Heart left ventricle (tissue), 13 donors: Measurements from ENCODE around the gene CFP.

Experiments used
- POLR2A ChIP-seq, 2 donors: fragments of 450-650 bp; IDR thresholded peaks; one replicate each; pipeline ENCODE4 v1.6.1; 2017; ENCODE audit warnings: antibody characterized with exemption in 2 of 2, mild to moderate bottlenecking in 2 of 2, moderate library complexity in 2 of 2
- TF ChIP-seq, protein P1 (sequence below), 12 donors: fragments of 200-600 bp; sonication (generic) in 4 of 12; IDR thresholded peaks; one replicate each; pipeline versions ENCODE4 v1.5.0 to v1.8.0; 2018 to 2022; ENCODE audit warnings: antibody characterized with exemption in 12 of 12, mild to moderate bottlenecking in 5 of 12
- donor health status: ischemic (EF 13 %, LVEDD 7.1; RV severe dilation, severe dysfunction).
- donor health status: DM: no; HTN: yes; CAD: no.
- donor health status: DM: no; HTN: no; CAD: no.
- donor health status: ischemic (EF 25% LVEDD 6.9; RV normal size, moderate dysfunction).
- donor health status: ischemic (EF 25% LVEDD 5.7; RV mildly dilated, moderate dysfunction).
- donor health status: ischemic (EF 35%, LVEDD 5.7; RV mildly dilated, moderate dysfunction).
- donor health status: nonischemic (EF 11% LVEDD 7.7; RV severe dilation, severe dysfunction).
- donor health status: DM: yes; HTN: yes; CAD: no.
- donor health status: PGD.
- donor health status: ischemic (EF 29% LVEDD 5.4; RV normal size, mild dysfunction).
- donor health status: nonischemic (EF 23%, LVEDD 6.1; RV moderate dilation, normal function).

DNA sequence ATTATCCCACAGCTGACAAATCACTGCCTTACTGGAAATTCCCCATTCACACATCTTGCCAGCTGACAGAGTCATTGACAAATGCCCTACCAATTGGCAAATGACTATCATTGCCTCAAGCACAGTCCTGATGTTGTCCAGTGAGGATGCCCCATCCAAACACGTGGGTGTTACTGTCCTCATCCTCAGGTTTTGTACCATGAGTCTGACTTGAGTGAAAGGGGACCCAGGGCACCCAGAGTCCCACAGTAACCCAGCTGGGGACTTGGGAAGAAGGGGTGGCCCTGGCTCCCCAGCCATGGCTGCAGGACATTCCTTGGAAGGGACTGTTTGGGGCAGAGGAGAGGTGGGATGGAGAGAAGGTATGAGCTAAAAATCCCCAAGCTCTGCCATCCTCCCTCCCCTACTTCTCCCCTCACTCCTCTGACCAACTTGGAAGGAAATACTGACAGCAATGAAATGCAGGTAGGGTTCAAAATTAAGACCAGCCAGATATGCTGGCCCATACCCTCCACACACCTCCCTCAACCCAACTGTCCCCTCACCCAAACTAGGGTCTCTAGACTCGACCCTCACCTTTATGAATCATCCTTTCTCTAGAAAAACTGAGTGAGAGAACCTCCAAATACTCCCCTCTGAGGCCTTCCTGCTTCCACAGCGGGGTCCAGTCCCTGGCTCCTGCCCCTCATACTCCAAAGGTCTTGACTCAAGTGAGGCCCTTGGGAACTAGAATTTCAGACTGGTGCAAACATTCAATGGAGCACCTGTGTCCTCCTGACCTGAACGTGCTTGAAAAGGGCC lies 42.4 kb downstream of the CFP start:
- TF ChIP-seq, protein P1, sequence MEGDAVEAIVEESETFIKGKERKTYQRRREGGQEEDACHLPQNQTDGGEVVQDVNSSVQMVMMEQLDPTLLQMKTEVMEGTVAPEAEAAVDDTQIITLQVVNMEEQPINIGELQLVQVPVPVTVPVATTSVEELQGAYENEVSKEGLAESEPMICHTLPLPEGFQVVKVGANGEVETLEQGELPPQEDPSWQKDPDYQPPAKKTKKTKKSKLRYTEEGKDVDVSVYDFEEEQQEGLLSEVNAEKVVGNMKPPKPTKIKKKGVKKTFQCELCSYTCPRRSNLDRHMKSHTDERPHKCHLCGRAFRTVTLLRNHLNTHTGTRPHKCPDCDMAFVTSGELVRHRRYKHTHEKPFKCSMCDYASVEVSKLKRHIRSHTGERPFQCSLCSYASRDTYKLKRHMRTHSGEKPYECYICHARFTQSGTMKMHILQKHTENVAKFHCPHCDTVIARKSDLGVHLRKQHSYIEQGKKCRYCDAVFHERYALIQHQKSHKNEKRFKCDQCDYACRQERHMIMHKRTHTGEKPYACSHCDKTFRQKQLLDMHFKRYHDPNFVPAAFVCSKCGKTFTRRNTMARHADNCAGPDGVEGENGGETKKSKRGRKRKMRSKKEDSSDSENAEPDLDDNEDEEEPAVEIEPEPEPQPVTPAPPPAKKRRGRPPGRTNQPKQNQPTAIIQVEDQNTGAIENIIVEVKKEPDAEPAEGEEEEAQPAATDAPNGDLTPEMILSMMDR (IDR thresholded peaks at IDR 0.05): no peak
- TF ChIP-seq POLR2A (IDR thresholded peaks at IDR 0.05): no peak
